Measurements from ENCODE around the gene EMC1. TPM values are rescaled to one million over a fixed set of nuclear protein-coding genes. Genes with fewer than 3 reads are reported as not detected.

EMC1 gene
- total RNA-seq, 4 donors from 2014 or later: 16.0 to 35.2 (median 31.5) TPM

GRCh38 chr1:19240673-19241538 is 10.4 kb downstream of the EMC1 start:
- TF ChIP-seq CTCF (IDR thresholded peaks at IDR 0.05; ENCODE audit: low read depth): no peak

- no peak for TF ChIP-seq CTCF (IDR thresholded peaks at IDR 0.05; ENCODE audit: low read depth)
Observed at GRCh38 chr1:19239876-19240275, 11.4 kb downstream of the EMC1 start.

- no peak for TF ChIP-seq CTCF (IDR thresholded peaks at IDR 0.05; ENCODE audit: low read depth)
Observed at GRCh38 chr1:19234224-19234623, 17.1 kb downstream of the EMC1 start.

- TF ChIP-seq CTCF (IDR thresholded peaks at IDR 0.05; ENCODE audit: low read depth): no peak
Observed at GRCh38 chr1:19232524-19232846, 18.8 kb downstream of the EMC1 start.

GRCh38 chr1:19229828-19230325 is 21.4 kb downstream of the EMC1 start:
- no peak for TF ChIP-seq CTCF (IDR thresholded peaks at IDR 0.05; ENCODE audit: low read depth)

GRCh38 chr1:19229229-19229628 is 22.1 kb downstream of the EMC1 start:
- TF ChIP-seq CTCF (IDR thresholded peaks at IDR 0.05; ENCODE audit: low read depth): no peak

- no peak for TF ChIP-seq CTCF (IDR thresholded peaks at IDR 0.05; ENCODE audit: low read depth)
Observed at GRCh38 chr1:19222979-19223824, 28.1 kb downstream of the EMC1 start.

Measured in subcutaneous adipose tissue (tissue), 4 donors.